NCI-H510A treated with DMSO at 0.1 percent for 48 hours (cell line): ENCODE measurements around the gene CENPL.
"Not testable (repeated sequence)": the region's sequence is repeated elsewhere in the genome, so short reads cannot be mapped to it uniquely, and the experiment has no call there.

Experiments
- DNase-seq: peaks from one replicate; lab custom pipeline; 2025; lab: John Stamatoyannopoulos, UW

CENPL gene, protein sequence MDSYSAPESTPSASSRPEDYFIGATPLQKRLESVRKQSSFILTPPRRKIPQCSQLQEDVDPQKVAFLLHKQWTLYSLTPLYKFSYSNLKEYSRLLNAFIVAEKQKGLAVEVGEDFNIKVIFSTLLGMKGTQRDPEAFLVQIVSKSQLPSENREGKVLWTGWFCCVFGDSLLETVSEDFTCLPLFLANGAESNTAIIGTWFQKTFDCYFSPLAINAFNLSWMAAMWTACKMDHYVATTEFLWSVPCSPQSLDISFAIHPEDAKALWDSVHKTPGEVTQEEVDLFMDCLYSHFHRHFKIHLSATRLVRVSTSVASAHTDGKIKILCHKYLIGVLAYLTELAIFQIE

DNA sequence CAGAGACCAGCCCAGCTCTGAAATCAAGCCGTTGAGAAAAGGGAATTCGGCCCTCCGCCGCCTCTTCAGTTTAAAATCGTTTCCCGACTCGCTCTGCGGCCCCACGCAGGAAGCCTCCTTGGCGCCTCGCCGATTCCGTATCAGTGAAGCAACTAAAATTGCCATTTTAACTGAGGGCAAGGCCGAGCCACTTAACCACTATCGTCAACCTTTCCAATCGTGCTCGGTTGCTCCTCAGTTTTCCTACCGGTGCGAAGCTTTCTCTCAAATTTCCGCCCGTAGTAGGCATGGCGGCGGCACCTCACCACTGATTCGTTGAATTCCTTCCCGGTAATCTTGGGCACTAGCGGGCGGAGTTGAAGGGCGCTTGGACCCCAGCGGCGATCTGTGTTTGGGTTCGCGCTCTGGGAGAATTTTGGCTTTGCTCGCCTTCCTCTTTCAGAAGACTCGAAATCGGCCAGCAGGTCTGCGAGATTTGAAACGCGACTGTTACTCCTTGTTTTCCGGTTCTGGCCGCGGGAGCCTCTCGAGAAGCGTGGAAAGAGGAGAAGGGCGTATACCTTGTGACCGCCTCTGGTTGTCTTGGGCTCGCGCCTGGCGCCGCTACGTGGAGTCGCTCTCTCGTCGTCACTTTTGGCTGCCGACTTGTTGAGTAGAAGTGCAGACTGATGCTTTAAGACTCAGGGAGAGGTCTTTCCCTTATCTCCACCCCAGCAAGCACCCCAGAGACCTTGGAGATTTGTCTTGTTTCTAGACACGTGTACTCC lies at the start of gene CENPL, which contains the start of gene DARS2:
CENPL (minus strand) TSS at position 569 of the 767 bp plus-strand sequence. CDS start 13,584 bp downstream, outside the sequence.
DARS2 (plus strand) TSS at position 359 of the 767 bp plus-strand sequence. CDS start 557 bp downstream, outside the sequence.
- DNase-seq: peak; percentile 98

DNA sequence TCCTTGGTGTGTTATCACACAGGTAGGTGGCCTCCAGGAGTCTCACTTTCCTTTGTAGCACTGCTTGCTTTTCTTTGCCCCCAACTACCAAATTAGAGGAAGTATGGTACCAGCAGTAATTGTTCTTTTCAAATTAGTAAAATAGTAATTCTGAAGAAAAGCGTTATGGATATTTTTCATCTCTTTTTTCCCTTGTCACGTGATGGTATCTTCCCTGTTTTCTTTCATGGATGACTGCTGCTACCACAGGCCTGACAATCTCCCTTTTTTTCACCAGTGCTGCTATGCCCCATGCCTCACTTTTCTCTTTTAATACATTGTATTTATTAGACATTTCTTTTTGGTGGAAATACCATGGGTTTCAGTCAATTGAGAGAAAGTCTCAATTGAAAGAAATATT lies 46.8 kb upstream of the CENPL start:
- DNase-seq: no peak

DNA sequence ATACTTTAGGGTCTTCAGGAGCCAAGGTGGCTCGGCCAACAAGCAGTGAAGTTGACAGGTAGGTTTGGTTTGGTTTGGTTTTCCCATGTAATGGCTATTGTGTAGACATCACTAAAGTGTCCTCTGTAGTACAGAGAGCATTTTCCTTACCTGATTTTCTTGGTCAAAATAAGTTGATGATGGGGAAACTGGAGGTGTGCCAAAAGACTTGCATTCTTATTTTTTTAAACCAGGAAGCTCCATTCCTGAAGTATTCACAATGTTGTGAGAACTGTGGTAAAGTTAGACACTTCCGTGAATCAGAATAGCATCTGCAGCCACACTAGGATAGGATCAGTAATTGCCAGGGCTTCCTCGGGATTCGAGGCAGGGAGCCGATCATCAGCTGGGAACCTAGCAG lies 46.4 kb upstream of the CENPL start:
- DNase-seq: no peak

DNA sequence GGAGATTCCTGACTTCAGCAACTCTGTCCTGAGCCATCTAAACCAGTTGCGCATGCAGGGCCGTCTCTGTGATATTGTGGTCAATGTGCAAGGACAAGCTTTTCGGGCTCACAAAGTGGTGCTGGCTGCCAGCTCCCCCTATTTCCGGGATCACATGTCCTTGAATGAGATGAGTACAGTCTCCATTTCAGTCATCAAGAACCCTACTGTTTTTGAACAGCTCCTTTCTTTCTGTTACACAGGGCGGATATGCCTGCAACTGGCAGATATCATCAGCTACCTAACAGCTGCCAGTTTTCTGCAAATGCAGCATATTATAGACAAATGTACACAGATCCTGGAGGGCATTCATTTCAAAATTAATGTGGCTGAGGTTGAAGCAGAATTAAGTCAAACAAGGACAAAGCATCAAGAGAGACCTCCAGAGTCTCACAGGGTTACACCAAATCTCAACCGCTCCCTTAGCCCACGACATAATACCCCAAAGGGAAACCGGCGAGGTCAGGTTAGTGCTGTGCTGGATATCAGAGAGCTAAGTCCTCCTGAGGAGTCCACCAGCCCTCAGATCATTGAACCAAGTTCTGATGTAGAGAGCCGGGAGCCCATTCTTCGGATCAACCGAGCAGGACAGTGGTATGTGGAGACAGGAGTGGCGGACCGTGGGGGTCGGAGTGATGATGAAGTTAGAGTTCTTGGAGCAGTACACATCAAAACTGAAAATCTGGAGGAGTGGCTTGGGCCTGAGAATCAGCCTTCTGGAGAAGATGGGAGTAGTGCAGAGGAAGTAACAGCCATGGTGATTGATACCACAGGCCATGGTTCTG lies 45.8 kb upstream of the CENPL start:
- peak; percentile 15 for DNase-seq

DNA sequence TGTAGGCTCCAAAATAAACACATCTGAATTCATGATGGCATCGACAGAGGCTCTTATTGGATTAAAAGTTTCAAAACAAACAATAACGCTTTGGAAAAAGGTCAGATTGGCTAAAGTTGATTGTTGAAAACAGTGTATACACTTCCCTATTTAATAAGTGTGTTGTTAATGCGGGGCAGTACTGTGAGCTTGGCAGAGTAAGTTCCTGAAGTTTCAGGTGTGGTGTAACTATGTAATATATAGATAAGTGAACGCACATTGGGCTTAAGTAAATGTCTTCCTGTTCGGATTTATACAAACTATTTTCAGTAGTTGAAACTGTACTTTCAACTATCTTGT lies 44.3 kb upstream of the CENPL start:
- DNase-seq: peak; percentile 79

DNA sequence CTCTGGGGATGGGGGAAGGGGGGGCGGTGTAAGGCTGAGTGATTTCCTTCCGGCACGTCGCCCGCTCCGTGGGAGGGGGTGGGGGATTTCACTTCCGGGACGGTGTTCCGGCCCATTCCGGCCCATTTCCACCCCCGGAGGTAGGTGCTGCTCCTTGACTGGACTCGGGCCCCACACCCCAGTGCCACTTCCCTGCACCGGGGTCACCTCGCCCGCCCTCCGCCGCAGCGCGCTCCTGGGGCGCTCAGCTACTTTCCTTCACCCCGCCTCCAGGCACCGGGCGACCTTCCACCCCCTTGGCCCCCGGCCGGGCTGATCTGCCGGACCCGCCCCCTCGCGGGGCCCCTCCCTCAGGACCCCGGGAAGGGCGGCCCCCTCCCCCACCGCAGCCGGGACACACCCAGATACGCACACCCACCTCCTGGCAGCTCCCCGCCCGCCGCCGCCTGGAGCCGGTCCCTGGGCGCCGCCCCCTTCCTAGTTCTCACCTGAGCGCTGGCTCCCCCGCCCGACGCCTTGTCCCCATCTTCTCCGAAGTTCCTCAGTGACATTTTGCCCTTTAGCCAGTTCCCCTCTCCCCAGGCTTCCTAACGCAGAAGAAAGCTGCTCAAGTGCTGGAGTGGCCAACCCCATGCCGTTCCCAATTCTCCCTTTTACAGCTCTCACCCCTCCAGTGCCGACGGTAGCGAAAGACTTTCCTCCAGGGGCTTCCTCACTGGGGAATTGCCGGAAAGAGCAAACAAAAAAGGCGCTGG lies 43.8 kb upstream of the CENPL start, which contains the start of gene ZBTB37:
ZBTB37 (plus strand) TSS at position 115 of the 755 bp plus-strand sequence. CDS start 1,846 bp downstream, outside the sequence.
- peak; percentile 92 for DNase-seq

DNA sequence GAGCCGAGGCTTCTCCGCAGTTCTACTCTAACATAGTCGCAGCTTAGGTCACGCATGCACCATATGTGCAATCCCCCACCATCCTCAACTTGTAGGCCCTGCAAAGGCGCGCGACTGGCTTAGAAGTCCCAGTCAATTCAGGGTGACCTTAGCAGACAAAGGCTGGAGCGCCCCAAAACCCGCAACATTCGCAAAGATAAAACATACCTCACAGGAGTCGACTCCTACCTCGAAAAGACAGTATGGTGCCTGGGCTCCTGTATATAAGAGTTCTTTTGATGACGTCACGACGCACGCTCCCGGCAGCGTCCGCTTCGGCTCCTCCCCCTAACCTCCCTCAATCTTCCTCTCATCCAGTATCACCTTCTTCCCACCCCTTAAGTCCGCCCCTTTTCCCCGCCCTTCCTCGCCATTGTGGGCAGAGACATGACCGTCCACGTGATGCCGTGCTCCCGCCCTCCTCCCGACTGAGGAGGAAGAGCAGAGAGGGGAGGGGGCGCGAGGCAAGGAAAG lies 43.1 kb upstream of the CENPL start, which contains the start of gene GAS5:
GAS5 (minus strand) TSS at position 237 of the 513 bp plus-strand sequence.
- peak; percentile 97 for DNase-seq

DNA sequence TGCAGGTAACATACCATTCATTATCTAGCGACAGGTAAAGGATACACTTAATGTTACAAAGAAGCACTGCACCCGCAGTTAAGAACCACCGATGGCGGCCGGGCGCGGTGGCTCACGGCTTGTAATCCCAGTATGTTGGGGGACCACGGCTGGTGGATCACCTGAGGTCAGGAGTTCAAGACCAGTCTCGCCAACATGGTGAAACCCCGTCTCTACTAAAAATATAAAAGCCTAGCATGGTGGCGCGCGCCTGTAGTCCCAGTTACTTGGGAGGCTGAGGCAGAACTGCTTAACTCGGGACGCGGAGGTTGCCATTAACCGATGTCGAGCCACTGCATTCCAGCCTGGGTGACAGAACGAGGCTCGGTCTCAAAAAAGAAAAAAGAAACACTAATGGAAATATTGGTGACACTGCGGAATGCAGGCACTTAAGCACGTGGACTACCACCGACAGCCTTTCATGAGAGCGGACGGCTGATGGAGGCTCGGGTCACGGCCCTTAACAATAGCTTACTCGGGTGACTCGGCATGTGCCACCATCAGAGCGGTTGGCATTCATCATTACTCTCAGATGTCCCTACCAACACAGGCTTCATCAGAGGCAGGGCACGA lies 42.6 kb upstream of the CENPL start:
- DNase-seq: no peak

DNA sequence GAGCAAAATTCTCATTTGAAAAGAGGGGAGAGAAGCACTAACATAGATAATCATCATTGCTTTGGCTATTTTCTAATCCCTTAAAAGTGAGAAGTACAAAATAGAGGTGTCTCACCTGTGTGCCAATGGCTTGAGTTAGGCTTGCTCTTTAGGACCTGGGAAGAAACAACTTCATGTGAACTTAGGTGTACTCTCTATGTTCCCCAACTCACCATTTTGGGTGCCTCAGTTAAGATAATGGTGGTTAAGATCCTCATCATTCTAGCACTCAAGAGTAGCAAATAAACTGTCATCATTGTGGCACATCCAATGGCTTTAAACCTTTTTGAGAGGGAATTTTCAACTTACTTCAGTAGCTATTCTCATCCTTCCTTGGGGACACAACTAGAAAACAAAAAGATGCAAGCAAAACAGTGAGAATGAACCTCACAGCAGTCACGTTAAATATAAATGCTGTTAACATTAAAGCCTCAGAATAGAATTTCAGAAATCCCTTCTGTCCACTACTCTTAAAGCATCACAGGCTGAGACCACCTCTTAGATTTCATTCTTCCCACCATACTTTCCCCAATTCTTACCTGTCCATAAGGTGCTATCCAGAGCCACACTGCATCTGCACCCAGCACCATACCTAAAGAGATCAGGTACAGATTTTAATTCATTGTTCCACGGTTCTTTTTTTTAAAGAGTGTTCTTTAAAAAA lies 41.9 kb upstream of the CENPL start:
- DNase-seq: no peak

DNA sequence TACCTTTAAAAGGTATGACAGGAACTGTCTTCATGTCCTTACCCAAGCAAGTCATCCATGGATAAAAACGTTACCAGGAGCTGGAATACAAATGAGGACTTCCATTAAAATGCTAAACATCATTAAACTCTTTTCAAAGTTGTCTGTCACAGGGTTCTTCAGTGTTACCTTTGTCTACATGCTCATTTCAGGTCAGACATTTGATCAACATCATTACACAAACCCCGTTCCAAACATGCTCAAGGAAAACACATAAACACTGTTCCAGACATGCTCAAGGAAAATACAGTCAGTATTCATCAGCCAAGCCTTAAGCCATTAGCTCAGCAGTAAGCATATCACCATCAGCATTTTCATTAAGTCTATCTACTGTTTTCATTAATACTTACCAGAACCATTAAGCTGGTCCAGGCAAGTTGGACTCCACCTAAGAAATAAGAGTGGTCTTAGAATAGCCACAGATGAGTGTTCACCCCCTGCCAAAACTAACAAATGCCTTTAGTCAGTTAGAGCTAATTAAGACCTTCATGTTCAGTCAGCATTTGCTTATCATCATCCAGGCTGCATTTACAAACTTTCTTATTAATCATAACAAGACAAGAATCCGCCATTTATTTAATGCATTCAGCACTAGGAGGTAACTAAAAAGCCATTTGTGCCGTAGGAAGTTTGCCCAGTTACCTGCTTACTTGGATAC lies 40.9 kb upstream of the CENPL start:
- no peak for DNase-seq

DNA sequence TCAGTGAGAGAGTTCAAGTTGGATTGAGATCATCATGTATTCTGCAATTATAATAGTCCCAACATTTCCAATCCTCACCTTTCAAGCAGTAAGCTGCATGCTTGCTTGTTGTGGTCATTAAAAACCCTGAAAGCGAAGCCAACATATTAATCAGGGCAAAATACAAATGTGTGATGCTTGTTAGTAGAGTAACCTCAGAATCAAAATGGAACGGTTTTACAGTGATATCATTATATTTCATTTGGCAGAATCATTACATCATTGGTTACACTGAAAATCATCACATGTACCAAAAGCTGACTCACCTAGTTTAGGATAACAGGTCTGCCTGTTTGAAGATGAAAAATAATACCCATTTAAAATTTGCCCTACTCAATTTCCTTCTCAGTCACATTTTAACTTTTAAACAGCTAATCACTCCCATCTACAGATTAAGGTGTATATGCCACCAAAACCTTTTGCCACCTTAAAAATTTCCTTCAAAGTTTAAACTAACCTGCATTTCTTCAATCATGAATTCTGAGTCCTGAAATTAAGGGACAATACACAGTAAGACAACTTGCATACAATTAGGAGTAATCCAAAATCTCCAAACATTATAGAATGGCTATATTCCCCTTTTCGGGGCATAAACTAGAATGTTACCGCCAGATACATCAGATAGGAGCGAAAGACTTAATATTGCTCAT lies 39.6 kb upstream of the CENPL start:
- DNase-seq: no peak

DNA sequence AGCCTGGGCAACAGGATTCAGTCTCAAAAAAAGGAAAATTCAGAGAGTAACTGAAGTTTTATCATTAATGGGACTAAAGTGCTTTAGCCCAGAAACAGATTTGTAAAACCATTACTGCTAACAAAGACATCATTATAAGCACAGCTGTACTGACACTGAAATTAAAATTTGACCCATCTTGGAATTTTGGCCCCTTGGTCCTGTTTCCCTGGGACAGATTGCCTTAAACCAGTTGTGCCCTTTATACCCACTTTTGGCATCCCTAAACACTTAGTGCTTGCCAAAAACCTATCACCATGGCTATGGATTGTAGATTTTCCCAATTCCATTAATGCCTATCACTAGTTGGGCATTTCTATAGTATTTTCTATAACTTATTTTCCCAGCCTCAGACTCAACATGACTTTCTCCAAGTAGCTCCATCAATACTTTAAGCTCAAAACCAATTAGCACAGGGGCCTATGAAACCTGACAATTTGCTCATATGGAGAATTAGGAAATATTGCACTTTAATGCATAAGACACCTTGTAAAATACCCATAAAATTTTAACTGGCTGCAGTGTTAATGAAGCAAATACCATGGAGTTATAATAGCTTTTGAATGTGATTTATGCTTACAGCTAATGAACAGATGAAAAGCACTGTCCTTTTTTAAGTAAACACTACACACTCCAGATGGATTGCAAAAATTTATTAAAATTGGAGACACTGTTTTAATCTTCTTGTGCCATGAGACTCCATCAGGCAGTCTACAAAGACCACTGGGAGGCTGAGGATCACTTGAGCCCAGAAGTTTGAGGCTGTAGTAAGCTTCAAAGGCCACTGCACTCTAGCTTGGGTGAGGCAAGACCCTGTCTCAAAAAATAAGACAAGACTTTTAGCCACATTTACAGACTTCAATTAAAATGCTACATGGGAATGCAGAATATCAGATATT lies 38.8 kb upstream of the CENPL start:
- no peak for DNase-seq

DNA sequence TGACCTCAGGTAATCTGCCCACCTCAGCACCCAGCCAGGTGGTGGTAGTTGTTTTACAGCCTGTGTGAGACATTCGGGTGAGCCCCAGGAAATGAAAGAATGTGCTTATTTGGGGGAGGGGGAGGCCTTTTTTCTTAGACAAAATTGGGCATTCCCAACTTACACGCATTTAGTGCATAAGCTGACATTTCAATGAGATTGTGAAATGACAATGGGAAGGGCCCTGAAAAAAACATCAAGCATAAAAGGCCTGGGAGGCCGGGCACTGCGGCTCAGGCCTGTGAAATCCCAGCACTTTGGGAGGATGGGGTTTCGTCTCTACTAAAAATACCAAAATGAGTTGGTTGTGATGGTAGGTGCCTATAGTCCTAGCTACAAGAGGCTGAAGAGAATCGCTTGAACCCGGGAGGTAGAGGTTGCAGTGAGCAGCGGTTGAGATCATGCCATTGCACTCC lies 38.1 kb upstream of the CENPL start:
- no peak for DNase-seq

DNA sequence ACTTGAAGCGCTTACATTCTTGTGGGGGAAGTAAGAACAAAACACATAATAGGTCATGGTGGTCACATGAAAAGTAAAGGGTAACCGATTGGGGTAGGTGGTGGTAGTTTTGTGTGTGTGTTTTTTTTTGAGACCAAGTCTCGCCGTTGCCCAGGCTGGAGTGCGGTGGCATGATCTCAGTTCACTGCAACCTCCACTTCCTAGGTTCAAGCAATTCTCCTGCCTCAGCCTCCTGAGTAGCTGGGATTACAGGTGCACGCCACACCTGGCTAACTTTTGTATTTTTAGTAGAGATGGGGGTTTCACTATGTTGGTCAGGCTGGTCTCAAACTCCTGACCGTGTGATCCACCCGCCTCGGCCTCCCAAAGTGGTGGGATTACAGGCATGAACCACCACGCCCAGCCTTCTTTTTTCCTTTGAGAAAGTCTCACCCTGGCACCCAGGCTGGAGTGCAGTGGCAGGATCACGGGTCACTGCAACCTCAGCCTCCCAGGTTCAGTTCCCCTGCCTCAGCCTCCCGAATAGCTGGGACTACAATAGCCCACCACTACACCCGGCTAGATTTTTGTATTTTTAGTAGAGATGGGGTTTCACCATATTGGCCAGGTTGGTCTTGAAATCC lies 37.6 kb upstream of the CENPL start:
- DNase-seq: not testable (repeated sequence)

DNA sequence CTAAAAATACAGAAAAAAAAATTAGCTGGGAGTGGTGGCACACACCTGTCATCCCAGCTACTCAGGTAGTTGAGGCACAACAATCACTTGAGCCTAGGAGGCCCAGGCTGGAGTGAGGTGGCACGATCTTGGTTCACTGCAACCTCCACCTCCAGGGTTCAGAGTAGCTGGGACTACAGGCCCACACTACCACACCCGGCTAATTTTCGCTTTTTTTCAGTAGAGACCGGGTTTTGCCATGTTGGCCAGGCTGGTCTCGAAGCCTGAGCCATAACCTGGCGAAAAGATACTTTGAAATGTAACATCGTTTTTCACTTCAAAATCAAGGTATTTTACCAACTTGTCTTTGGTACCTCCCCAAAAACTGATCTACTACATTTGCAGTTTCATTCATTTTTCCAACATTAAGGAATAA lies 37.1 kb upstream of the CENPL start:
- DNase-seq: no peak

DNA sequence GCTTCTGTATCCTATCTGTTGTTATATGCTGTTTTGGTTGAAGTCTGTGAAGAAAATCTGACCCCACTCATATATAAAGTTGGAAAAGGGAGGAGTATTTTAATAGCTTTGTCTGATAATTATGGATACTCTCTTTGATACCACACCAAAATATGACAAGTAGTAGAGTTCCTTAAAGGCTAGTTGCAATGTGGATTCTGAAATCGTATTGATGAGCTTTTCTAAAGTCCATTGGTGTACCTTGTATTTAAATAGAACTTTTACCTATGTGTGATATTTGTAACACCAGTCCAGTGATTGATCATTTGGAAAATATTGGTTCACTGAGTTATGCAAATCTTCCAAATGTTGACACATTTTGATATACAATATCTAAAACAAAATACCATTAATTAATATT lies 35.4 kb upstream of the CENPL start:
- DNase-seq: no peak

DNA sequence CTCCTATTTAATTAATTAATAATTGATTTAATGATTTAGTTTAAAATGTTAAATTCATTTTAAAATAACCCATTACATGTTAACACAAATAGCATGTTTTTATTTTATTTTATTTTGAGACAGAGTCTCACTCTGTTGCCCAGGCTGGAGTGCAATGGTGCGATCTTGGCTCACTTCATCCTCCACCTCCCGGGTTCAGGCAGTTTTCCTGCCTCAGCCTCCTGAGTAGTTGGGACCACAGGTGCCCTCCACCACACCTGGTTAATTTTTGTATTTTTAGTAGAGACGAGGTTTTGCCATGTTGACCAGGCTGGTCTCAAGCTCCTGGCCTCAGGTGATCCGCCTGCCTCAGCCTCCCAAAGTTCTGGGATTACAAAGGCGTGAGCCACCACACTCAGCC lies 34.9 kb upstream of the CENPL start:
- not testable (repeated sequence) for DNase-seq
